HEK293 (cell line): ENCODE results near the gene RPL15.

Experiments used
- HOXA7 ChIP-seq: sonication (generic); formaldehyde crosslinking; IDR thresholded peaks from 2 replicates; pipeline ENCODE4 v1.8.1; 2022; ENCODE audit warnings: missing genetic modification reagents, borderline replicate concordance
- KLF1 ChIP-seq: fragments of 450-650 bp; formaldehyde crosslinking; IDR thresholded peaks from 2 replicates; pipeline ENCODE4 v1.5.1; 2016; ENCODE audit warnings: missing biosample characterization, missing genetic modification characterization
- KLF7 ChIP-seq: fragments of 450-650 bp; formaldehyde crosslinking; IDR thresholded peaks from 2 replicates; pipeline ENCODE4 v1.5.1; 2016; ENCODE audit warnings: missing biosample characterization, missing genetic modification characterization, borderline replicate concordance
- MZF1 ChIP-seq: fragments of 450-650 bp; formaldehyde crosslinking; IDR thresholded peaks from 2 replicates; pipeline ENCODE4 v1.5.1; 2017; ENCODE audit warnings: missing biosample characterization, missing genetic modification characterization, borderline replicate concordance
- OSR2 ChIP-seq: fragments of 450-650 bp; formaldehyde crosslinking; IDR thresholded peaks from 2 replicates; pipeline ENCODE4 v1.5.1; 2016; ENCODE audit warnings: missing biosample characterization, missing genetic modification characterization
- RBAK ChIP-seq: fragments of 450-650 bp; formaldehyde crosslinking; IDR thresholded peaks from 2 replicates; pipeline ENCODE4 v1.5.1; 2016; ENCODE audit warnings: missing biosample characterization, missing genetic modification characterization
- SCRT1 ChIP-seq: fragments of 450-650 bp; formaldehyde crosslinking; IDR thresholded peaks from 2 replicates; pipeline ENCODE4 v1.5.1; 2016; ENCODE audit warnings: missing biosample characterization, missing genetic modification characterization, borderline replicate concordance
- ZBTB8A ChIP-seq: fragments of 450-650 bp; formaldehyde crosslinking; IDR thresholded peaks from 2 replicates; pipeline ENCODE4 v1.5.1; 2016; ENCODE audit warnings: missing biosample characterization, missing genetic modification characterization
- ZFP41 ChIP-seq: fragments of 450-650 bp; formaldehyde crosslinking; IDR thresholded peaks from 2 replicates; pipeline ENCODE4 v1.5.1; 2016; ENCODE audit warnings: missing biosample characterization, missing genetic modification characterization, borderline replicate concordance
- ZNF157 ChIP-seq: fragments of 450-650 bp; formaldehyde crosslinking; IDR thresholded peaks from 2 replicates; pipeline ENCODE4 v1.5.1; 2016; ENCODE audit warnings: missing biosample characterization, missing genetic modification characterization
- ZNF16 ChIP-seq: fragments of 450-650 bp; formaldehyde crosslinking; IDR thresholded peaks from 2 replicates; pipeline ENCODE4 v1.5.1; 2016; ENCODE audit warnings: low read depth, missing biosample characterization, missing genetic modification characterization
- ZNF24 ChIP-seq: fragments of 450-650 bp; formaldehyde crosslinking; IDR thresholded peaks from 2 replicates; pipeline ENCODE4 v1.5.1; 2016; ENCODE audit warnings: missing biosample characterization, missing genetic modification characterization
- ZNF274 ChIP-seq, 2 experiments: fragments of 200-500 bp in 1 of 2; fragments of 450-650 bp in 1 of 2; sonication (Bioruptor generic) in 1 of 2; formaldehyde crosslinking in 1 of 2; IDR thresholded peaks; 2 replicates each; pipeline versions ENCODE4 v1.5.1 to v1.6.1; 2014 to 2016; ENCODE audit warnings: borderline replicate concordance in 1 of 2, inconsistent platforms in 1 of 2, low read length in 1 of 2, missing biosample characterization in 1 of 2, missing genetic modification characterization in 1 of 2
- ZNF324 ChIP-seq: fragments of 450-650 bp; formaldehyde crosslinking; IDR thresholded peaks from 2 replicates; pipeline ENCODE4 v1.5.1; 2016; ENCODE audit warnings: missing biosample characterization, missing genetic modification characterization
- ZNF335 ChIP-seq: fragments of 450-650 bp; formaldehyde crosslinking; conservative IDR thresholded peaks from 2 replicates; pipeline ENCODE4 v1.5.1; 2016; ENCODE audit warnings: missing biosample characterization, missing genetic modification characterization
- ZNF350 ChIP-seq: fragments of 450-650 bp; formaldehyde crosslinking; IDR thresholded peaks from 2 replicates; pipeline ENCODE4 v1.5.0; 2017; ENCODE audit warnings: missing biosample characterization, mild to moderate bottlenecking, missing genetic modification characterization
- ZNF37A ChIP-seq: fragments of 450-650 bp; IDR thresholded peaks from 2 replicates; pipeline ENCODE4 v1.5.1; 2018; ENCODE audit warnings: missing biosample characterization, missing genetic modification characterization
- ZNF423 ChIP-seq: fragments of 450-650 bp; formaldehyde crosslinking; IDR thresholded peaks from 2 replicates; pipeline ENCODE4 v1.5.1; 2016; ENCODE audit warnings: missing biosample characterization, missing genetic modification characterization
- ZNF426 ChIP-seq: fragments of 450-650 bp; formaldehyde crosslinking; IDR thresholded peaks from 2 replicates; pipeline ENCODE4 v1.5.1; 2017; ENCODE audit warnings: missing biosample characterization, missing genetic modification characterization, mild to moderate bottlenecking, inconsistent platforms, moderate library complexity
- ZNF433 ChIP-seq: fragments of 450-650 bp; formaldehyde crosslinking; IDR thresholded peaks from 2 replicates; pipeline ENCODE4 v1.5.1; 2016; ENCODE audit warnings: missing biosample characterization, missing genetic modification characterization, low read depth
- ZNF473 ChIP-seq: fragments of 450-650 bp; formaldehyde crosslinking; IDR thresholded peaks from 2 replicates; pipeline ENCODE4 v1.5.1; 2017; ENCODE audit warnings: missing biosample characterization, missing genetic modification characterization
- ZNF544 ChIP-seq: fragments of 450-650 bp; formaldehyde crosslinking; IDR thresholded peaks from 2 replicates; pipeline ENCODE4 v1.5.0; 2017; ENCODE audit warnings: missing biosample characterization, missing genetic modification characterization
- ZNF548 ChIP-seq: fragments of 450-650 bp; formaldehyde crosslinking; IDR thresholded peaks from 2 replicates; pipeline ENCODE4 v1.5.1; 2016; ENCODE audit warnings: missing biosample characterization, missing genetic modification characterization
- ZNF560 ChIP-seq: fragments of 450-650 bp; formaldehyde crosslinking; IDR thresholded peaks from 2 replicates; pipeline ENCODE4 v1.5.1; 2017; ENCODE audit warnings: missing biosample characterization, missing genetic modification characterization, borderline replicate concordance
- ZNF585B ChIP-seq: fragments of 450-650 bp; formaldehyde crosslinking; IDR thresholded peaks from 2 replicates; pipeline ENCODE4 v1.5.1; 2016; ENCODE audit warnings: missing biosample characterization, missing genetic modification characterization
- ZNF596 ChIP-seq: fragments of 450-650 bp; IDR thresholded peaks from 2 replicates; pipeline ENCODE4 v1.5.0; 2018; ENCODE audit warnings: missing biosample characterization, mild to moderate bottlenecking, missing genetic modification characterization, moderate library complexity
- ZNF654 ChIP-seq: fragments of 450-650 bp; formaldehyde crosslinking; IDR thresholded peaks from 2 replicates; pipeline ENCODE4 v1.5.1; 2016; ENCODE audit warnings: low read depth, missing biosample characterization, missing genetic modification characterization
- ZNF785 ChIP-seq: fragments of 450-650 bp; formaldehyde crosslinking; IDR thresholded peaks from 2 replicates; pipeline ENCODE4 v1.5.1; 2016; ENCODE audit warnings: missing biosample characterization, missing genetic modification characterization
- ZNF791 ChIP-seq: fragments of 450-650 bp; formaldehyde crosslinking; IDR thresholded peaks from 2 replicates; pipeline ENCODE4 v1.5.1; 2016; ENCODE audit warnings: missing biosample characterization, missing genetic modification characterization
- ZNF837 ChIP-seq: fragments of 450-650 bp; formaldehyde crosslinking; IDR thresholded peaks from 2 replicates; pipeline ENCODE4 v1.5.1; 2016; ENCODE audit warnings: missing biosample characterization, missing genetic modification characterization
- ZSCAN16 ChIP-seq: fragments of 450-650 bp; formaldehyde crosslinking; IDR thresholded peaks from 2 replicates; pipeline ENCODE4 v1.5.1; 2016; ENCODE audit warnings: missing biosample characterization, missing genetic modification characterization
- TF ChIP-seq, protein P1 (sequence below): fragments of 450-650 bp; formaldehyde crosslinking; IDR thresholded peaks from 2 replicates; pipeline ENCODE4 v1.5.1; 2016; ENCODE audit warnings: missing biosample characterization, missing genetic modification characterization
- TF ChIP-seq, protein P2 (sequence below): fragments of 450-650 bp; formaldehyde crosslinking; IDR thresholded peaks from 2 replicates; pipeline ENCODE4 v1.5.1; 2016; ENCODE audit warnings: missing biosample characterization, missing genetic modification characterization
- TF ChIP-seq, protein P3 (sequence below): fragments of 450-650 bp; formaldehyde crosslinking; conservative IDR thresholded peaks from 2 replicates; pipeline ENCODE4 v1.5.1; 2016; ENCODE audit warnings: low read depth, missing biosample characterization, missing genetic modification characterization

The RPL15 gene

DNA sequence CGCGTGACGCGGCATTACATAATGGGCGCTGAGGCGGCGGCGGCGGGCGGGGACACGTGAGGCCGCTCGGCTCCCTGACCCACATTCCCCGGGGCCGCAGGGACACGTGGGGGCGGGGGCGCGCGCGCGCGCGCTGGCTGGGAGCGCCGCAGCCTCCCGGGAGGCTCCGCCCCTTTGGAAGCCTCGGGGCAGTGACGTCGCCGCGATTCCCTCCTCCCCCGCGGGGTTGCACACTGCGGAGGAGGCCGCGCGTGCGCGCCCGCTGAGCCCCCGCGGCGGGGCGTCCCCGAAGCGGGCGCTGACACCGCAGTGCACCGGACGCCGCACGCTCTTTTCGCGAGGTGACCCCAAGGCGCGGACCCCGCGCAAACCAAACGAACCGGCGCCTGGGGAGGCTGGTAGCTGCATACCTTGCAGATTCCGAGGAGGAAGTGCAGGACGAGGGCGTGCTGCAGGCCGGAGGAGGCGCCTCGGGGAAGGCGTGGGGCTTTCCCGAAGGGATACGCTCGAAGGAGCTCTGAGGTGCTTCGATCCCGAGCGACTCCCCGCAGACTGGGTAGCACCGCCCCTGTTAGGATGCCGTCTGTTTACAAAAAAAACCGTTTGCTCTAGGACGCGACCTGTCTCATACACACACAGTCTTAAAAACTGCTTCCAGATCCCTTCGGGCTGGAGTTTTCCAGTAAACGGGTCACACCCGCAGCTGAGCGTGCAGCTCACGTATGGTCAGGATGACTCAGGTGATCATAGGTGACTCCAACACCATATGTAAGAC is 29.2 kb downstream of the RPL15 start (continued):
- no peak for TF ChIP-seq ZNF654 (tag by site-specific recombination)
- TF ChIP-seq ZNF274 (IDR thresholded peaks at IDR 0.05; ENCODE audit: low read length): no peak
- TF ChIP-seq ZNF274 (tag by site-specific recombination; IDR thresholded peaks at IDR 0.05; ENCODE audit: borderline replicate concordance): no peak
- no peak for TF ChIP-seq ZNF426 (tag by site-specific recombination)
- TF ChIP-seq, protein P1, sequence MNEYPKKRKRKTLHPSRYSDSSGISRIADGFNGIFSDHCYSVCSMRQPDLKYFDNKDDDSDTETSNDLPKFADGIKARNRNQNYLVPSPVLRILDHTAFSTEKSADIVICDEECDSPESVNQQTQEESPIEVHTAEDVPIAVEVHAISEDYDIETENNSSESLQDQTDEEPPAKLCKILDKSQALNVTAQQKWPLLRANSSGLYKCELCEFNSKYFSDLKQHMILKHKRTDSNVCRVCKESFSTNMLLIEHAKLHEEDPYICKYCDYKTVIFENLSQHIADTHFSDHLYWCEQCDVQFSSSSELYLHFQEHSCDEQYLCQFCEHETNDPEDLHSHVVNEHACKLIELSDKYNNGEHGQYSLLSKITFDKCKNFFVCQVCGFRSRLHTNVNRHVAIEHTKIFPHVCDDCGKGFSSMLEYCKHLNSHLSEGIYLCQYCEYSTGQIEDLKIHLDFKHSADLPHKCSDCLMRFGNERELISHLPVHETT (tag by site-specific recombination): 0 out of 2 replicates have a peak, but pooled peaks have one; percentile 28
- TF ChIP-seq ZNF324 (tag by site-specific recombination): no peak
- no peak for TF ChIP-seq ZNF548 (tag by site-specific recombination)
- 0 out of 2 replicates have a peak, but pooled peaks have one; percentile 3 for TF ChIP-seq ZNF596 (tag by site-specific recombination)
- TF ChIP-seq HOXA7 (CRISPR knock-in tag): no peak
- TF ChIP-seq ZNF560 (tag by site-specific recombination): no peak
- no peak for TF ChIP-seq ZNF791 (tag by site-specific recombination)
- no peak for TF ChIP-seq RBAK (tag by site-specific recombination)
- peak; percentile 39; the same call in 1 of the 2 replicates for TF ChIP-seq OSR2
- TF ChIP-seq ZNF423 (tag by site-specific recombination): peak; percentile 82
- no peak for TF ChIP-seq ZFP41
- TF ChIP-seq, protein P2, sequence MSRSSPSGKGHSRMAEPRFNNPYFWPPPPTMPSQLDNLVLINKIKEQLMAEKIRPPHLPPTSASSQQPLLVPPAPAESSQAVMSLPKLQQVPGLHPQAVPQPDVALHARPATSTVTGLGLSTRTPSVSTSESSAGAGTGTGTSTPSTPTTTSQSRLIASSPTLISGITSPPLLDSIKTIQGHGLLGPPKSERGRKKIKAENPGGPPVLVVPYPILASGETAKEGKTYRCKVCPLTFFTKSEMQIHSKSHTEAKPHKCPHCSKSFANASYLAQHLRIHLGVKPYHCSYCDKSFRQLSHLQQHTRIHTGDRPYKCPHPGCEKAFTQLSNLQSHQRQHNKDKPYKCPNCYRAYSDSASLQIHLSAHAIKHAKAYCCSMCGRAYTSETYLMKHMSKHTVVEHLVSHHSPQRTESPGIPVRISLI (tag by site-specific recombination): 0 out of 2 replicates have a peak, but pooled peaks have one; percentile 55
- peak; percentile 26; the same call in 1 of the 2 replicates for TF ChIP-seq KLF1 (tag by site-specific recombination)
- TF ChIP-seq ZNF335 (tag by site-specific recombination): peak; percentile 63
- no peak for TF ChIP-seq ZNF544 (tag by site-specific recombination)
- TF ChIP-seq ZNF350 (tag by site-specific recombination): no peak
- TF ChIP-seq ZNF837 (tag by site-specific recombination): 0 out of 2 replicates have a peak, but pooled peaks have one; percentile 47
- no peak for TF ChIP-seq ZNF16 (tag by site-specific recombination)
- TF ChIP-seq, protein P3, sequence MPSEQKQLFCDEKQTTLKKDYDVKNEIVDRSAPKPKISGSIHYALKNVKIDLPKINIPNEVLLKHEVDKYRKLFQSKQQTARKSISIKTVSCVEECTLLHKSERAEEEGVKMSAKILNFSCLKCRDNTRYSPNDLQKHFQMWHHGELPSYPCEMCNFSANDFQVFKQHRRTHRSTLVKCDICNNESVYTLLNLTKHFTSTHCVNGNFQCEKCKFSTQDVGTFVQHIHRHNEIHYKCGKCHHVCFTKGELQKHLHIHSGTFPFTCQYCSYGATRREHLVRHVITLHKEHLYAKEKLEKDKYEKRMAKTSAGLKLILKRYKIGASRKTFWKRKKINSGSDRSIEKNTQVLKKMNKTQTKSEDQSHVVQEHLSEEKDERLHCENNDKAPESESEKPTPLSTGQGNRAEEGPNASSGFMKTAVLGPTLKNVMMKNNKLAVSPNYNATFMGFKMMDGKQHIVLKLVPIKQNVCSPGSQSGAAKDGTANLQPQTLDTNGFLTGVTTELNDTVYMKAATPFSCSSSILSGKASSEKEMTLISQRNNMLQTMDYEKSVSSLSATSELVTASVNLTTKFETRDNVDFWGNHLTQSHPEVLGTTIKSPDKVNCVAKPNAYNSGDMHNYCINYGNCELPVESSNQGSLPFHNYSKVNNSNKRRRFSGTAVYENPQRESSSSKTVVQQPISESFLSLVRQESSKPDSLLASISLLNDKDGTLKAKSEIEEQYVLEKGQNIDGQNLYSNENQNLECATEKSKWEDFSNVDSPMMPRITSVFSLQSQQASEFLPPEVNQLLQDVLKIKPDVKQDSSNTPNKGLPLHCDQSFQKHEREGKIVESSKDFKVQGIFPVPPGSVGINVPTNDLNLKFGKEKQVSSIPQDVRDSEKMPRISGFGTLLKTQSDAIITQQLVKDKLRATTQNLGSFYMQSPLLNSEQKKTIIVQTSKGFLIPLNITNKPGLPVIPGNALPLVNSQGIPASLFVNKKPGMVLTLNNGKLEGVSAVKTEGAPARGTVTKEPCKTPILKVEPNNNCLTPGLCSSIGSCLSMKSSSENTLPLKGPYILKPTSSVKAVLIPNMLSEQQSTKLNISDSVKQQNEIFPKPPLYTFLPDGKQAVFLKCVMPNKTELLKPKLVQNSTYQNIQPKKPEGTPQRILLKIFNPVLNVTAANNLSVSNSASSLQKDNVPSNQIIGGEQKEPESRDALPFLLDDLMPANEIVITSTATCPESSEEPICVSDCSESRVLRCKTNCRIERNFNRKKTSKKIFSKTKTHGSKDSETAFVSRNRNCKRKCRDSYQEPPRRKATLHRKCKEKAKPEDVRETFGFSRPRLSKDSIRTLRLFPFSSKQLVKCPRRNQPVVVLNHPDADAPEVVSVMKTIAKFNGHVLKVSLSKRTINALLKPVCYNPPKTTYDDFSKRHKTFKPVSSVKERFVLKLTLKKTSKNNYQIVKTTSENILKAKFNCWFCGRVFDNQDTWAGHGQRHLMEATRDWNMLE (tag by site-specific recombination): no peak
- no peak; the same call in 1 of the 2 replicates for TF ChIP-seq ZNF24 (tag by site-specific recombination)
- peak; percentile 0; the same call in 1 of the 2 replicates for TF ChIP-seq ZNF37A (tag by site-specific recombination)
- TF ChIP-seq ZSCAN16 (tag by site-specific recombination): no peak
- TF ChIP-seq ZNF585B (tag by site-specific recombination): no peak
- TF ChIP-seq ZNF433 (tag by site-specific recombination): no peak
- TF ChIP-seq KLF7 (tag by site-specific recombination): no peak
- no peak for TF ChIP-seq SCRT1 (tag by site-specific recombination)
- peak; percentile 100 for TF ChIP-seq ZBTB8A (tag by site-specific recombination)
- TF ChIP-seq ZNF473 (tag by site-specific recombination): no peak
- TF ChIP-seq MZF1 (tag by site-specific recombination): peak; percentile 99
- TF ChIP-seq ZNF785: 0 out of 2 replicates have a peak, but pooled peaks have one; percentile 8
- TF ChIP-seq ZNF157 (tag by site-specific recombination): no peak
